Placental pericyte (primary cell): ENCODE data around the gene CEP85L. TPM values are rescaled to one million over a fixed set of nuclear protein-coding genes. Genes with fewer than 3 reads are reported as not detected.

Source experiments
- total RNA-seq: library from RNA; depleted of rRNA; stranded (reverse); fragments of >200 nt; gene quantifications from 2 replicates; pipeline ENCODE4 v1.2.3, GENCODE V29; 2012

Gene CEP85L
- total RNA-seq: 9.2 and 17.3 TPM in 2 replicates

GRCh38 chr6:118651282-118652050, at the start of gene CEP85L:
Gene CEP85L, minus strand, starts transcription at chr6:118651591. Its CDS starts 322 bp downstream, at chr6:118651269.

GRCh38 chr6:118548136-118548535, 103.3 kb downstream of the CEP85L start, which contains the start of gene PLN:
Gene PLN, plus strand, starts transcription at chr6:118548296. Its CDS starts 10,626 bp downstream, at chr6:118558922.

Other genes starting within 250 kb of the CEP85L start
- 0.57 TPM in 1 of 2 replicates, not detected in the other for gene PLN, start 103.3 kb downstream of the CEP85L start, total RNA-seq
- 7.7 and 21.9 TPM in 2 replicates for gene ASF1A, start 242.6 kb upstream of the CEP85L start, total RNA-seq